OCI-LY1 (cell line): ENCODE measurements around the gene SLC35G6.
"Not testable (repeated sequence)": the region's sequence is repeated elsewhere in the genome, so short reads cannot be mapped to it uniquely, and the experiment has no call there.

Experiments
- H2AFZ ChIP-seq: fragments of 200-600 bp; sonication (generic), shearing (Covaris generic); 2 replicates; pipeline ENCODE4 v1.6.0; 2014; ENCODE audit warnings: antibody characterized with exemption, mild to moderate bottlenecking, low read length
- H3F3A ChIP-seq: fragments of 200-600 bp; sonication (generic), shearing (Covaris generic); 2 replicates; pipeline ENCODE4 v1.6.0; 2014; ENCODE audit warnings: mild to moderate bottlenecking, antibody characterized with exemption, low read length, moderate library complexity; ENCODE audit not compliant: insufficient read depth
- H3K27ac ChIP-seq: fragments of 200-600 bp; sonication (generic); 2 replicates; pipeline ENCODE4 v1.5.1; 2014; ENCODE audit warnings: low read length, mixed run types, mild to moderate bottlenecking, low read depth; ENCODE audit not compliant: poor library complexity, severe bottlenecking
- H3K27me3 ChIP-seq: fragments of 200-600 bp; sonication (generic); 2 replicates; pipeline ENCODE4 v1.6.0; 2014; ENCODE audit warnings: antibody characterized with exemption, mild to moderate bottlenecking, low read length, moderate library complexity; ENCODE audit not compliant: insufficient read depth
- H3K36me3 ChIP-seq: fragments of 200-600 bp; sonication (generic); 2 replicates; pipeline ENCODE4 v1.6.1; 2014; ENCODE audit warnings: mild to moderate bottlenecking, antibody characterized with exemption, low read length, moderate library complexity, mixed read lengths; ENCODE audit not compliant: insufficient read depth
- H3K4me1 ChIP-seq: fragments of 200-600 bp; sonication (generic); 2 replicates; pipeline ENCODE4 v1.5.1; 2014; ENCODE audit warnings: mild to moderate bottlenecking, low read length, moderate library complexity; ENCODE audit not compliant: insufficient read depth, severe bottlenecking
- H3K4me2 ChIP-seq: fragments of 200-600 bp; sonication (generic), shearing (Covaris generic); 2 replicates; pipeline ENCODE4 v1.6.1; 2014; ENCODE audit warnings: low read length
- H3K4me3 ChIP-seq: fragments of 200-600 bp; sonication (generic); 2 replicates; pipeline ENCODE4 v1.5.1; 2014; ENCODE audit warnings: low read length, low read depth, mild to moderate bottlenecking, mixed read lengths; ENCODE audit not compliant: poor library complexity, severe bottlenecking
- H3K79me2 ChIP-seq: fragments of 200-600 bp; shearing (Covaris generic); 2 replicates; pipeline ENCODE4 v1.6.1; 2016; ENCODE audit warnings: mixed run types, low read length, mixed read lengths; ENCODE audit not compliant: insufficient read depth
- H3K9ac ChIP-seq: fragments of 200-600 bp; sonication (generic), shearing (Covaris generic); 2 replicates; pipeline ENCODE4 v1.6.1; 2014; ENCODE audit warnings: mild to moderate bottlenecking, low read length, mixed read lengths
- H3K9me2 ChIP-seq: fragments of 200-600 bp; sonication (generic), shearing (Covaris generic); 2 replicates; pipeline ENCODE4 v1.6.1; 2014; ENCODE audit warnings: low read depth, mild to moderate bottlenecking, low read length, mixed read lengths
- H3K9me3 ChIP-seq: fragments of 200-600 bp; shearing (Covaris generic); 2 replicates; pipeline ENCODE4 v1.6.1; 2014; ENCODE audit warnings: low read length, mixed read lengths
- H4K20me1 ChIP-seq: fragments of 200-600 bp; sonication (generic), shearing (Covaris generic); 2 replicates; pipeline ENCODE4 v1.6.0; 2016; ENCODE audit warnings: mild to moderate bottlenecking, low read length; ENCODE audit not compliant: insufficient read depth
- EZH2 ChIP-seq: fragments of 200-600 bp; sonication (generic), shearing (Covaris generic); IDR thresholded peaks from 2 replicates; pipeline ENCODE4 v1.8.0; 2017; ENCODE audit warnings: borderline replicate concordance, mixed run types, mild to moderate bottlenecking, antibody characterized with exemption, low read length, moderate library complexity, mixed read lengths
- TF ChIP-seq, protein P1 (sequence below): fragments of 200-600 bp; sonication (generic), shearing (Covaris generic); IDR thresholded peaks from 2 replicates; pipeline ENCODE4 v1.5.1; 2017; ENCODE audit warnings: mild to moderate bottlenecking, antibody characterized with exemption, low read length, moderate library complexity, mixed read lengths

SLC35G6 gene

DNA sequence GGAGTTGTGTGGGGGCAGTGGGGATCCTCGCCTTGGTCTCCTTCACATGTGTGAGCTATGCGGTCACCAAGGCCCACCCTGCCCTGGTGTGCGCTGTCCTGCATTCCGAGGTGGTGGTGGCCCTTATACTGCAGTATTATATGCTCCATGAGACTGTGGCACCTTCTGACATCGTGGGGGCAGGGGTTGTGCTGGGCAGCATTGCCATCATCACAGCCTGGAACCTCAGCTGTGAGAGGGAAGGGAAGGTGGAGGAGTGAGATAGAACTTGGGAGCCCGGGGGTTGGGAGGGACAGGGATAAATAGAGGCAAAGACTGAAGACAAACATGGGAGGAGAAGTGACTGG, 1.5 kb downstream of the SLC35G6 start:
- Histone ChIP-seq H3K27ac (peak overlapping the region; percentile 98), H3K4me1 (peaks cover 55% of the 10 kb centered on the region), H3K4me3 (peak overlapping the region; percentile 93), H3K9ac (peak overlapping the region; percentile 100), H3K79me2 (peaks cover 29% of the 10 kb centered on the region), H3K4me2 (peak overlapping the region; percentile 99)
- not testable (repeated sequence) for H3K9me3 ChIP-seq, H3K9me2 ChIP-seq, H3K27me3 ChIP-seq, H4K20me1 ChIP-seq, H3F3A ChIP-seq, H2AFZ ChIP-seq, H3K36me3 ChIP-seq

DNA sequence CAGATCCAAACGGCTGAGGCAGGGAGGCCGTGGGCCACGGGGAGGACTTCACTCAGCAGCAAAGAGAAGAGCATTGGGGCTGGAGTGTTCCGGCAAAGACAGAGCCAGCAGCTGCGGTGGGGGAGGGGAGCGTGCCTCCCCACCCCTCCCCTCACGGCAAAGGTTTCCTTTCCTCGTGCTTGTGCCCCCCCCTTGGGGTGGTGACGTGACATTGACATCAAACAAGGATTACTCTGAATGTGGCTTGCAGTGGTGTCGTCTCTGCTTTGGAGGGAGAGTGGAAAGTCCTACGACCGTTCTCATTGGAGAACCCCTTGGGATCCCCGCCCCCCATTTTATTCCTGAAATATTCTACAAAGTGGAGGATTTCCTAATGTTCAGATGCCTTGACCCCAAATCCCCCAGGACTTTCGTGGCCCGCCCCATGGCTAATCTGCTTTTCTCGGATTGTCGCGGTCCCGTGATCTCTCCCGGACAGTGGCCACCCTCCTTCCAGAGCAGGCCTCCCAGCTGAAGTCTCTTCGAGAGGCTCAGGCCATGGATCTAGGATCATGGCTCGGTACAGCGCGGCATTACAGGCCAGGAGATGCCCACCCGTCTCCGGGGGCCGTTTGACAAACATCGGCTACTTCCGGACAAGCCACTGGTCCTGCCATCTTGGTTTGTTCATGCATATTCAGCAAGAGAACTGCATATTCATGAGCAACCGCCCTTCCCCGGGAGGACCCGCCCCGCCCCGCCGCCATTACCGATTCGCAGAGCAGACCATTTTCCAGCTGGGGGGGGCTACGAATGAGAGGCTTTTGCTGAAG, 2.2 kb downstream of the SLC35G6 start:
- peaks cover 33% of the 10 kb centered on the region for H3K79me2 ChIP-seq
- H3K4me1 ChIP-seq = peaks cover 52% of the 10 kb centered on the region

DNA sequence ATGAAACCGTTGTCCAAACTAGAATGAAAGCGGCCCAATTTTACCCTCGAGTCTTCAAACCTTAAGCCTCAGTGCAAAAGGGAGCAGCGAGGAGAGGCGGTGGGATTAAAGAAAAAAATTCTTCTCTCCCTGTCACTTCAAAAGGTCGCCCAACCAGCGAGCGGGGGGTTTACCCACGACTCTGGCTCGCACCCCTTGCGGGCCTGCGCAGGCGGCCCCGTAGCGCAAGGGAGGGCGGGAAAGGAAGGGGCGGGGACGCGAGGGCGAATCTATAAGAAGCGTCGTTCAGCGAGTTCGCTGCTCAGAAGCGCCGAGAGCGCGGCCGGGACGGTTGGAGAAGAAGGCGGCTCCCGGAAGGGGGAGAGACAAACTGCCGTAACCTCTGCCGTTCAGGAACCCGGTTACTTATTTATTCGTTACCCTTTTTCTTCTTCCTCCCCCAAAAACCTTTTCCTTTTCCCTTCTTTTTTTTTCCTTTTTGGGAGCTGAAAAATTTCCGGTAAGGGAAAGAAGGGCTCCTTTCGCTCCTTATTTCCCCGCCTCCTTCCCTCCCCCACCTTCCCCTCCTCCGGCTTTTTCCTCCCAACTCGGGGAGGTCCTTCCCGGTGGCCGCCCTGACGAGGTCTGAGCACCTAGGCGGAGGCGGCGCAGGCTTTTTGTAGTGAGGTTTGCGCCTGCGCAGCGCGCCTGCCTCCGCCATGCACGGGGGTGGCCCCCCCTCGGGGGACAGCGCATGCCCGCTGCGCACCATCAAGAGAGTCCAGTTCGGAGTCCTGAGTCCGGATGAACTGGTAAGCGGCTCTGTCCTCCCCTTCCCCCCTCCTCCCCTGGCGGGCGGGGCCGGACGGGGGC, 3.0 kb downstream of the SLC35G6 start, which contains the start of gene POLR2A:
Gene POLR2A (plus strand): TSS at position 300 of the 852 bp plus-strand sequence.
- Histone ChIP-seq H3K9me3 (no peaks in the 10 kb centered on the region), H3K4me2 (peak within 1 kb of the TSS; percentile 99), H3K9me2 (no peaks in the 10 kb centered on the region), H3K79me2 (peaks cover 41% of the 10 kb centered on the region), H3K4me3 (peak within 1 kb of the TSS; percentile 93), H3F3A (no peaks in the 10 kb centered on the region), H3K27ac (peak within 1 kb of the TSS; percentile 98), H3K9ac (peak within 1 kb of the TSS; percentile 100), H3K4me1 (peaks cover 60% of the 10 kb centered on the region), H4K20me1 (no peaks in the 10 kb centered on the region), H3K36me3 (peaks cover 13% of the 10 kb centered on the region; the same call in 1 of the 2 replicates), H2AFZ (no peak within 1 kb of the TSS), H3K27me3 (no peaks in the 10 kb centered on the region)
- no peak for TF ChIP-seq EZH2
- TF ChIP-seq, protein P1, sequence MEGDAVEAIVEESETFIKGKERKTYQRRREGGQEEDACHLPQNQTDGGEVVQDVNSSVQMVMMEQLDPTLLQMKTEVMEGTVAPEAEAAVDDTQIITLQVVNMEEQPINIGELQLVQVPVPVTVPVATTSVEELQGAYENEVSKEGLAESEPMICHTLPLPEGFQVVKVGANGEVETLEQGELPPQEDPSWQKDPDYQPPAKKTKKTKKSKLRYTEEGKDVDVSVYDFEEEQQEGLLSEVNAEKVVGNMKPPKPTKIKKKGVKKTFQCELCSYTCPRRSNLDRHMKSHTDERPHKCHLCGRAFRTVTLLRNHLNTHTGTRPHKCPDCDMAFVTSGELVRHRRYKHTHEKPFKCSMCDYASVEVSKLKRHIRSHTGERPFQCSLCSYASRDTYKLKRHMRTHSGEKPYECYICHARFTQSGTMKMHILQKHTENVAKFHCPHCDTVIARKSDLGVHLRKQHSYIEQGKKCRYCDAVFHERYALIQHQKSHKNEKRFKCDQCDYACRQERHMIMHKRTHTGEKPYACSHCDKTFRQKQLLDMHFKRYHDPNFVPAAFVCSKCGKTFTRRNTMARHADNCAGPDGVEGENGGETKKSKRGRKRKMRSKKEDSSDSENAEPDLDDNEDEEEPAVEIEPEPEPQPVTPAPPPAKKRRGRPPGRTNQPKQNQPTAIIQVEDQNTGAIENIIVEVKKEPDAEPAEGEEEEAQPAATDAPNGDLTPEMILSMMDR = no peak

More for the DNA sequence above, 2.2 kb downstream of the SLC35G6 start:
- Histone ChIP-seq H3K27ac (peak overlapping the region; percentile 98), H4K20me1 (no peaks in the 10 kb centered on the region), H3K4me2 (peak overlapping the region; percentile 99), H3K36me3 (peaks cover 8% of the 10 kb centered on the region; the same call in 1 of the 2 replicates), H3F3A (no peaks in the 10 kb centered on the region), H3K4me3 (peak overlapping the region; percentile 93), H3K9ac (peak overlapping the region; percentile 100), H3K9me2 (no peaks in the 10 kb centered on the region), H3K9me3 (no peaks in the 10 kb centered on the region), H3K27me3 (no peaks in the 10 kb centered on the region), H2AFZ (no peak overlapping the region)
- TF ChIP-seq, protein P1 = peak; percentile 13; the same call in 1 of the 2 replicates
- no peak for TF ChIP-seq EZH2
